HepG2 (cell line): ENCODE measurements around the gene CCNYL1. TPM values are rescaled to one million over a fixed set of nuclear protein-coding genes. Genes with fewer than 3 reads are reported as not detected.
A peak's percentile ranks its signal among the peaks of the same experiment; 100 is the strongest.

ENCODE experiments used
- CC2D1A ChIP-seq: sonication (generic); formaldehyde crosslinking; IDR thresholded peaks from 2 replicates; pipeline ENCODE4 v1.8.1; 2023; ENCODE audit warnings: mild to moderate bottlenecking, missing genetic modification reagents
- ELF4 ChIP-seq: sonication (generic); formaldehyde crosslinking; IDR thresholded peaks from 2 replicates; pipeline ENCODE4 v1.5.0; 2020; ENCODE audit warnings: missing genetic modification reagents, mild to moderate bottlenecking, moderate library complexity, borderline replicate concordance
- FIP1L1 ChIP-seq: fragments of 200-400 bp; formaldehyde crosslinking; IDR thresholded peaks from 2 replicates; pipeline ENCODE4 v1.6.1; 2018; ENCODE audit warnings: low read depth, mild to moderate bottlenecking, low read length, moderate library complexity, borderline replicate concordance; ENCODE audit not compliant: insufficient read depth
- GATAD2A ChIP-seq: IDR thresholded peaks from 2 replicates; pipeline ENCODE4 v1.6.1; 2016
- HIVEP1 ChIP-seq: sonication (generic); formaldehyde crosslinking; IDR thresholded peaks from 2 replicates; pipeline ENCODE4 v1.4.0; 2020; ENCODE audit warnings: mild to moderate bottlenecking, missing genetic modification reagents
- HNF4A ChIP-seq: sonication (generic); formaldehyde crosslinking; IDR thresholded peaks from 2 replicates; pipeline ENCODE4 v1.4.0; 2020; ENCODE audit warnings: missing genetic modification reagents
- HNRNPK ChIP-seq: fragments of 200-400 bp; formaldehyde crosslinking; IDR thresholded peaks from 2 replicates; pipeline ENCODE4 v1.6.1; 2018; ENCODE audit warnings: low read length, low read depth, moderate library complexity, mild to moderate bottlenecking; ENCODE audit not compliant: poor library complexity, severe bottlenecking
- MEIS2 ChIP-seq: sonication (generic); formaldehyde crosslinking; IDR thresholded peaks from 2 replicates; pipeline ENCODE4 v1.9.0; 2021; ENCODE audit warnings: mild to moderate bottlenecking, missing genetic modification reagents
- PCBP1 ChIP-seq: fragments of 200-400 bp; formaldehyde crosslinking; IDR thresholded peaks from 2 replicates; pipeline ENCODE4 v1.6.1; 2017; ENCODE audit warnings: mild to moderate bottlenecking, low read depth, low read length, borderline replicate concordance
- PRMT3 ChIP-seq: sonication (generic); formaldehyde crosslinking; IDR thresholded peaks from 2 replicates; pipeline ENCODE4 v1.8.1; 2022; ENCODE audit warnings: low read depth, mild to moderate bottlenecking, moderate library complexity, missing genetic modification reagents, borderline replicate concordance
- ZEB1 ChIP-seq: IDR thresholded peaks from 2 replicates; pipeline ENCODE4 v1.6.1; 2012; ENCODE audit warnings: mild to moderate bottlenecking, low read depth, inconsistent platforms; ENCODE audit not compliant: insufficient replicate concordance
- ZFP36 ChIP-seq: fragments of 150-350 bp; IDR thresholded peaks from 2 replicates; pipeline ENCODE4 v1.6.1; 2018; ENCODE audit warnings: borderline replicate concordance, low read length, low read depth; ENCODE audit not compliant: partially characterized antibody
- ZMYM4 ChIP-seq: sonication (generic); formaldehyde crosslinking; IDR thresholded peaks from 2 replicates; pipeline ENCODE4 v1.8.1; 2023; ENCODE audit warnings: mild to moderate bottlenecking, missing genetic modification reagents
- ZNF10 ChIP-seq: sonication (generic); formaldehyde crosslinking; IDR thresholded peaks from 2 replicates; pipeline ENCODE4 v1.4.0; 2020; ENCODE audit warnings: mild to moderate bottlenecking, low read depth, missing genetic modification reagents, borderline replicate concordance
- ZNF12 ChIP-seq: sonication (generic); formaldehyde crosslinking; IDR thresholded peaks from 2 replicates; pipeline ENCODE4 v1.5.0; 2020; ENCODE audit warnings: missing genetic modification reagents
- ZNF256 ChIP-seq: sonication (generic); formaldehyde crosslinking; conservative IDR thresholded peaks from 2 replicates; pipeline ENCODE4 v1.4.0; 2020; ENCODE audit warnings: missing genetic modification reagents
- ZNF644 ChIP-seq: IDR thresholded peaks from 2 replicates; pipeline ENCODE4 v1.6.1; 2016; ENCODE audit warnings: low read depth
- ZNF678 ChIP-seq: sonication (generic); formaldehyde crosslinking; IDR thresholded peaks from 2 replicates; pipeline ENCODE4 v1.4.0; 2020; ENCODE audit warnings: mild to moderate bottlenecking, missing genetic modification reagents
- ZNF776 ChIP-seq: sonication (generic); formaldehyde crosslinking; IDR thresholded peaks from 2 replicates; pipeline ENCODE4 v1.4.0; 2020; ENCODE audit warnings: mild to moderate bottlenecking, missing genetic modification reagents
- ZSCAN20 ChIP-seq: sonication (generic); formaldehyde crosslinking; IDR thresholded peaks from 2 replicates; pipeline ENCODE4 v1.4.0; 2020; ENCODE audit warnings: missing genetic modification reagents, mild to moderate bottlenecking, borderline replicate concordance
- ZSCAN22 ChIP-seq: sonication (generic); formaldehyde crosslinking; IDR thresholded peaks from 2 replicates; pipeline ENCODE4 v1.4.0; 2020; ENCODE audit warnings: mild to moderate bottlenecking, missing genetic modification reagents
- polyA plus RNA-seq, 8 experiments: library from polyadenylated mRNA; depleted of rRNA in 3 of 8; stranded (reverse) in 7 of 8; unstranded in 1 of 8; fragments of >200 nt; fragmentation: Illumina TruSeq in 4 of 8; extraction: Trizol in 4 of 8; gene quantifications; 2 replicates each; pipeline versions ENCODE4 v1.2.1 to v1.2.3, GENCODE V29; 2011 to 2016; ENCODE audit warnings: low read depth in 4 of 8, missing spikeins in 1 of 8, mixed read lengths in 1 of 8; ENCODE audit not compliant: insufficient read depth in 1 of 8
- total RNA-seq, 5 experiments: library from RNA; depleted of rRNA; stranded (reverse); fragments of >200 nt; fragmentation: Illumina TruSeq; extraction: Trizol; gene quantifications; 2 replicates each; pipeline ENCODE4 v1.2.3, GENCODE V29; 2016; ENCODE audit warnings: low read depth in 1 of 5
- TF ChIP-seq, protein P1 (sequence below): sonication (generic); formaldehyde crosslinking; IDR thresholded peaks from 2 replicates; pipeline ENCODE4 v1.8.1; 2023; ENCODE audit warnings: missing genetic modification reagents, inconsistent platforms, borderline replicate concordance
- TF ChIP-seq, protein P2 (sequence below): sonication (generic); formaldehyde crosslinking; IDR thresholded peaks from 2 replicates; pipeline ENCODE4 v1.5.0; 2020; ENCODE audit warnings: missing genetic modification reagents
- TF ChIP-seq, protein P3 (sequence below): sonication (generic); formaldehyde crosslinking; IDR thresholded peaks from 2 replicates; pipeline ENCODE4 v1.4.0; 2020; ENCODE audit warnings: missing genetic modification reagents
- TF ChIP-seq, protein P4 (sequence below): IDR thresholded peaks from 2 replicates; pipeline ENCODE4 v1.6.1; 2016; ENCODE audit warnings: missing biosample characterization, missing genetic modification reagents, low read depth
- TF ChIP-seq, protein P5 (sequence below): sonication (generic); formaldehyde crosslinking; IDR thresholded peaks from 2 replicates; pipeline ENCODE4 v1.4.0; 2020; ENCODE audit warnings: mild to moderate bottlenecking, missing genetic modification reagents

CCNYL1 gene
- total and polyA plus RNA-seq, 2 of the 13 experiments (the other 11 are each of a cell fraction or from before 2014, with no cell fraction given), result 12.5 to 16.2 TPM

DNA sequence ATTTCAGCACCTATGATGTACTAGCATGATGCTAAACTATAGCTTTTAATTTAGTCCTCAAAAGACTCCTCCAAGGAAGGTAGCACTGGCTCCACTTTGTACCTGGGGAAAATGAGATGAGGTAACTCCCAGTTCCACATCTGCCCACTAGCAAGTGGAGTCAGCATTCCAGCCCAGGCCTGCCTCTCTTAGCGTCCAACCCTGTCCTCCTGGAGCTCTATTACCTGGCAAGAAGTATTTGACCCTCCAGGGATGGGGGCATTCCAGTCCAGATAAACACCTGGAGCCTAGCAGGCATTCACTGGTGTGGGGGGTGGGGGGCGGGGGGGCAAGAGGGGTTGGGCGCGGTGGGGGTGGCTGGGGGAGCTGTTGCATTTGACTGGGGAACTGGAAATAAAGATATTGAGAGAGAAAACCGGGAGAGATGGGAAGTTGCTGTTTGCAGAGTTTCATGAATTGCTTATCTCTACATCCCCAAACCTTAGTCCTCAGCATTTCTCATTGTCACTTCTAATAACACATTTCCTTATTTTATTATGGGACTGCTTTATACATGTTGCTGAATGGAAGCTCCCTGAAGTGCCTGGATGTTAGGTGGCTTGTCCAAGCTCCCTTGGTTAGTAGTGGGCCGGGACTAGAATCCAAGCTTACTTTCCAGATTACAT, 80.3 kb downstream of the CCNYL1 start (continued):
- TF ChIP-seq PCBP1 (0 out of 2 replicates have a peak, but pooled peaks have one; percentile 57), MEIS2 (CRISPR knock-in tag) (no peak), FIP1L1 (no peak), ZNF256 (CRISPR knock-in tag) (no peak), ELF4 (CRISPR knock-in tag) (no peak), HNF4A (no peak), ZSCAN22 (CRISPR knock-in tag) (no peak), ZNF12 (CRISPR knock-in tag) (peak; percentile 89), HIVEP1 (CRISPR knock-in tag) (no peak), ZNF644 (no peak), ZNF10 (CRISPR knock-in tag) (no peak), ZMYM4 (0 out of 2 replicates have a peak, but pooled peaks have one; percentile 11), ZSCAN20 (no peak), ZFP36 (no peak), PRMT3 (CRISPR knock-in tag) (no peak), ZNF776 (no peak), ZEB1 (peak; percentile 57), CC2D1A (CRISPR knock-in tag) (no peak), ZNF678 (CRISPR knock-in tag) (no peak), GATAD2A (CRISPR knock-in tag) (no peak), HNRNPK (peak; percentile 88)
- TF ChIP-seq, protein P1, sequence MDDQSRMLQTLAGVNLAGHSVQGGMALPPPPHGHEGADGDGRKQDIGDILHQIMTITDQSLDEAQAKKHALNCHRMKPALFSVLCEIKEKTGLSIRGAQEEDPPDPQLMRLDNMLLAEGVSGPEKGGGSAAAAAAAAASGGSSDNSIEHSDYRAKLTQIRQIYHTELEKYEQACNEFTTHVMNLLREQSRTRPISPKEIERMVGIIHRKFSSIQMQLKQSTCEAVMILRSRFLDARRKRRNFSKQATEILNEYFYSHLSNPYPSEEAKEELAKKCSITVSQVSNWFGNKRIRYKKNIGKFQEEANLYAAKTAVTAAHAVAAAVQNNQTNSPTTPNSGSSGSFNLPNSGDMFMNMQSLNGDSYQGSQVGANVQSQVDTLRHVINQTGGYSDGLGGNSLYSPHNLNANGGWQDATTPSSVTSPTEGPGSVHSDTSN (CRISPR knock-in tag), result no peak
- TF ChIP-seq, protein P2, sequence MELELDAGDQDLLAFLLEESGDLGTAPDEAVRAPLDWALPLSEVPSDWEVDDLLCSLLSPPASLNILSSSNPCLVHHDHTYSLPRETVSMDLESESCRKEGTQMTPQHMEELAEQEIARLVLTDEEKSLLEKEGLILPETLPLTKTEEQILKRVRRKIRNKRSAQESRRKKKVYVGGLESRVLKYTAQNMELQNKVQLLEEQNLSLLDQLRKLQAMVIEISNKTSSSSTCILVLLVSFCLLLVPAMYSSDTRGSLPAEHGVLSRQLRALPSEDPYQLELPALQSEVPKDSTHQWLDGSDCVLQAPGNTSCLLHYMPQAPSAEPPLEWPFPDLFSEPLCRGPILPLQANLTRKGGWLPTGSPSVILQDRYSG (CRISPR knock-in tag), result no peak
- TF ChIP-seq, protein P3, sequence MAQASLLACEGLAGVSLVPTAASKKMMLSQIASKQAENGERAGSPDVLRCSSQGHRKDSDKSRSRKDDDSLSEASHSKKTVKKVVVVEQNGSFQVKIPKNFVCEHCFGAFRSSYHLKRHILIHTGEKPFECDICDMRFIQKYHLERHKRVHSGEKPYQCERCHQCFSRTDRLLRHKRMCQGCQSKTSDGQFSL (CRISPR knock-in tag), result no peak
- TF ChIP-seq, protein P4, sequence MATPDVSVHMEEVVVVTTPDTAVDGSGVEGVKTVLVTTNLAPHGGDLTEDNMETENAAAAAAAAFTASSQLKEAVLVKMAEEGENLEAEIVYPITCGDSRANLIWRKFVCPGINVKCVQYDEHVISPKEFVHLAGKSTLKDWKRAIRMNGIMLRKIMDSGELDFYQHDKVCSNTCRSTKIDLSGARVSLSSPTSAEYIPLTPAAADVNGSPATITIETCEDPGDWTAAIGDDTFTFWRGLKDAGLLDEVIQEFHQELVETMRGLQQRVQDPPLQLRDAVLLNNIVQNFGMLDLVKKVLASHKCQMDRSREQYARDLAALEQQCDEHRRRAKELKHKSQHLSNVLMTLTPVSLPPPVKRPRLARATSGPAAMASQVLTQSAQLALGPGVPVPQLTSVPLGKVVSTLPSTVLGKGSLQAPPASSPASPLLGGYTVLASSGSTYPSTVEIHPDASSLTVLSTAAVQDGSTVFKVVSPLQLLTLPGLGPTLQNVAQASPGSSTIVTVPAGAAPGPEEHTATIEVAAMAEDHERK (CRISPR knock-in tag), result no peak
- TF ChIP-seq, protein P5, sequence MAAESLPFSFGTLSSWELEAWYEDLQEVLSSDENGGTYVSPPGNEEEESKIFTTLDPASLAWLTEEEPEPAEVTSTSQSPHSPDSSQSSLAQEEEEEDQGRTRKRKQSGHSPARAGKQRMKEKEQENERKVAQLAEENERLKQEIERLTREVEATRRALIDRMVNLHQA (CRISPR knock-in tag), result no peak
